SK-N-SH (cell line): ENCODE measurements around the gene VEGFA. TPM values are rescaled to one million over a fixed set of nuclear protein-coding genes. Genes with fewer than 3 reads are reported as not detected.

Experiments used
- CTCF ChIA-PET: fragments of 300-600, 350-600 bp; formaldehyde crosslinking; extraction: SDS; loops from one replicate; lab custom pipeline; 2021; lab: Yijun Ruan, JAX
- POLR2A ChIA-PET: fragments of 350-600 bp; sonication (Branson Sonifier 250); formaldehyde crosslinking; extraction: SDS; loops from one replicate; lab custom pipeline; 2020; ENCODE audit warnings: antibody characterized with exemption, inconsistent platforms; lab: Yijun Ruan, JAX
- DNase-seq: peaks from one replicate; pipeline ENCODE4 v3.0.0; 2012
- H2AFZ ChIP-seq: fragments of 200-600 bp; sonication (generic); 2 replicates; pipeline ENCODE4 v1.8.1; 2016; ENCODE audit warnings: antibody characterized with exemption, mild to moderate bottlenecking, low read depth
- H3F3A ChIP-seq: fragments of 200-600 bp; sonication (generic); replicated peaks from 2 replicates; pipeline ENCODE3; 2016; ENCODE audit warnings: antibody characterized with exemption, mild to moderate bottlenecking; ENCODE audit not compliant: insufficient read depth
- H3K27ac ChIP-seq, 2 experiments: fragments of 200-500 bp in 1 of 2; fragments of 200-600 bp in 1 of 2; sonication (Bioruptor generic) in 1 of 2; sonication (generic), shearing (Covaris generic) in 1 of 2; 2 replicates each; pipeline versions ENCODE4 v1.5.1 to v1.6.1; 2014 to 2016; ENCODE audit warnings: low read depth in 2 of 2, inconsistent platforms in 1 of 2, low read length in 1 of 2, mild to moderate bottlenecking in 1 of 2, mixed read lengths in 1 of 2
- H3K27me3 ChIP-seq: fragments of 200-600 bp; sonication (generic), shearing (Covaris generic); 2 replicates; pipeline ENCODE4 v1.6.1; 2016; ENCODE audit warnings: mixed run types; ENCODE audit not compliant: insufficient read depth
- H3K36me3 ChIP-seq, 2 experiments: fragments of 200-500 bp in 1 of 2; fragments of 200-600 bp in 1 of 2; sonication (Bioruptor generic) in 1 of 2; sonication (generic) in 1 of 2; replicated peaks in 1 of 2; 2 replicates each; pipeline versions ENCODE3 to v1.5.1; 2014 to 2016; ENCODE audit warnings: low read length in 1 of 2, mild to moderate bottlenecking in 1 of 2; ENCODE audit not compliant: insufficient read depth in 2 of 2, control insufficient read depth in 1 of 2
- H3K4me1 ChIP-seq, 2 experiments: fragments of 200-500 bp in 1 of 2; fragments of 200-600 bp in 1 of 2; sonication (Bioruptor generic) in 1 of 2; sonication (generic), shearing (Covaris generic) in 1 of 2; 2 replicates each; pipeline versions ENCODE4 v1.5.1 to v1.6.1; 2014 to 2016; ENCODE audit warnings: low read depth in 1 of 2, low read length in 1 of 2, mixed run types in 1 of 2; ENCODE audit not compliant: insufficient read depth in 2 of 2, control insufficient read depth in 1 of 2
- H3K4me2 ChIP-seq: fragments of 200-600 bp; sonication (generic), shearing (Covaris generic); 2 replicates; pipeline ENCODE4 v1.6.1; 2017; ENCODE audit warnings: mixed run types
- H3K4me3 ChIP-seq, 2 experiments: fragments of 200-500 bp in 1 of 2; fragments of 200-600 bp in 1 of 2; sonication (Bioruptor generic) in 1 of 2; sonication (generic), shearing (Covaris generic) in 1 of 2; 2 replicates each; pipeline versions ENCODE4 v1.5.1 to v1.8.1; 2014 to 2016; ENCODE audit warnings: low read depth in 2 of 2, inconsistent platforms in 1 of 2, low read length in 1 of 2, mild to moderate bottlenecking in 1 of 2, mixed read lengths in 1 of 2, moderate library complexity in 1 of 2
- H3K79me2 ChIP-seq: fragments of 200-600 bp; sonication (generic); 2 replicates; pipeline ENCODE4 v1.8.1; 2017; ENCODE audit warnings: mild to moderate bottlenecking; ENCODE audit not compliant: insufficient read depth
- H3K9ac ChIP-seq: fragments of 200-600 bp; sonication (generic); 2 replicates; pipeline ENCODE4 v1.6.1; 2017; ENCODE audit warnings: mixed run types
- H3K9me2 ChIP-seq: fragments of 200-600 bp; sonication (generic); 2 replicates; pipeline ENCODE4 v1.6.1; 2017; ENCODE audit warnings: mixed run types
- H3K9me3 ChIP-seq: fragments of 200-600 bp; sonication (generic); 2 replicates; pipeline ENCODE4 v1.6.1; 2017; ENCODE audit warnings: mixed run types, mild to moderate bottlenecking, moderate library complexity
- H4K20me1 ChIP-seq: fragments of 200-600 bp; sonication (generic); 2 replicates; pipeline ENCODE4 v1.6.1; 2017; ENCODE audit warnings: mild to moderate bottlenecking, mixed run types; ENCODE audit not compliant: insufficient read depth
- CTCF ChIP-seq: fragments of 200-600 bp; sonication (generic); IDR thresholded peaks from 2 replicates; pipeline ENCODE4 v1.6.1; 2017; ENCODE audit warnings: antibody characterized with exemption, mild to moderate bottlenecking, moderate library complexity
- ELF1 ChIP-seq: IDR thresholded peaks from 2 replicates; pipeline ENCODE4 v1.4.0; 2012
- FOSL2 ChIP-seq: IDR thresholded peaks from 2 replicates; pipeline ENCODE4 v1.4.0; 2012; ENCODE audit warnings: low read depth, mild to moderate bottlenecking, moderate library complexity, borderline replicate concordance
- GABPA ChIP-seq: IDR thresholded peaks from 2 replicates; pipeline ENCODE4 v1.4.0; 2012; ENCODE audit warnings: low read depth, mild to moderate bottlenecking
- JUND ChIP-seq: IDR thresholded peaks from 2 replicates; pipeline ENCODE4 v1.4.0; 2012
- MEF2A ChIP-seq: IDR thresholded peaks from 2 replicates; pipeline ENCODE4 v1.4.0; 2012; ENCODE audit warnings: low read depth, borderline replicate concordance
- MXI1 ChIP-seq: IDR thresholded peaks from 2 replicates; pipeline ENCODE4 v1.6.1; 2012; ENCODE audit warnings: mild to moderate bottlenecking, low read depth, low read length, improper control_type of control experiment
- NRF1 ChIP-seq: IDR thresholded peaks from 2 replicates; pipeline ENCODE4 v1.6.1; 2012; ENCODE audit warnings: low read depth, mild to moderate bottlenecking, low read length
- POLR2AphosphoS5 ChIP-seq: IDR thresholded peaks from 2 replicates; pipeline ENCODE4 v1.6.1; 2012; ENCODE audit warnings: low read depth, low read length
- REST ChIP-seq: IDR thresholded peaks from 2 replicates; pipeline ENCODE4 v1.6.1; 2012; ENCODE audit warnings: mild to moderate bottlenecking, low read depth, low read length, moderate library complexity
- RFX5 ChIP-seq: IDR thresholded peaks from 2 replicates; pipeline ENCODE4 v1.6.1; 2012; ENCODE audit warnings: mild to moderate bottlenecking, improper control_type of control experiment, low read length
- RXRA ChIP-seq: IDR thresholded peaks from 2 replicates; pipeline ENCODE4 v1.4.0; 2012; ENCODE audit warnings: low read depth, mild to moderate bottlenecking, borderline replicate concordance
- SIN3A ChIP-seq: IDR thresholded peaks from 2 replicates; pipeline ENCODE4 v1.6.1; 2012; ENCODE audit warnings: low read depth, mild to moderate bottlenecking, low read length, moderate library complexity, borderline replicate concordance
- SMC3 ChIP-seq: IDR thresholded peaks from 2 replicates; pipeline ENCODE4 v1.6.1; 2012; ENCODE audit warnings: low read depth, low read length, improper control_type of control experiment
- TEAD4 ChIP-seq: IDR thresholded peaks from 2 replicates; pipeline ENCODE4 v1.4.0; 2012; ENCODE audit warnings: mild to moderate bottlenecking, borderline replicate concordance; ENCODE audit not compliant: insufficient read depth
- USF2 ChIP-seq: fragments of 150-350 bp; IDR thresholded peaks from 2 replicates; pipeline ENCODE4 v1.6.1; 2017; ENCODE audit warnings: antibody characterized with exemption, low read length, low read depth, borderline replicate concordance
- YY1 ChIP-seq: IDR thresholded peaks from 2 replicates; pipeline ENCODE4 v1.4.0; 2012; ENCODE audit warnings: low read depth, mild to moderate bottlenecking
- WGBS: methylation state at CpG from one replicate; pipeline ENCODE4 v1.1.6; 2017; ENCODE audit warnings: low lambda C conversion rate; 5-methylcytosine and 5-hydroxymethylcytosine counted together
- polyA plus RNA-seq, 3 experiments: library from polyadenylated mRNA; depleted of rRNA; stranded (reverse); fragments of >200 nt; gene quantifications; 2 replicates each; pipeline ENCODE4 v1.2.3, GENCODE V29; 2012
- TF ChIP-seq, protein P1 (sequence below): IDR thresholded peaks from 2 replicates; pipeline ENCODE4; 2012

Gene VEGFA
- polyA plus RNA-seq, 1 of the 3 experiments (the other 2 are of a cell fraction) = 81.0 TPM

- no peak overlapping the region for H3K27ac ChIP-seq
- TF ChIP-seq JUND (no peak), TEAD4 (no peak), USF2 (no peak), REST (no peak), SMC3 (no peak), RXRA (no peak), RFX5 (no peak), YY1 (no peak), MEF2A (no peak), ELF1 (no peak), MXI1 (no peak), NRF1 (no peak), GABPA (no peak), CTCF (no peak), SIN3A (no peak), FOSL2 (no peak), POLR2AphosphoS5 (no peak)
- TF ChIP-seq, protein P1, sequence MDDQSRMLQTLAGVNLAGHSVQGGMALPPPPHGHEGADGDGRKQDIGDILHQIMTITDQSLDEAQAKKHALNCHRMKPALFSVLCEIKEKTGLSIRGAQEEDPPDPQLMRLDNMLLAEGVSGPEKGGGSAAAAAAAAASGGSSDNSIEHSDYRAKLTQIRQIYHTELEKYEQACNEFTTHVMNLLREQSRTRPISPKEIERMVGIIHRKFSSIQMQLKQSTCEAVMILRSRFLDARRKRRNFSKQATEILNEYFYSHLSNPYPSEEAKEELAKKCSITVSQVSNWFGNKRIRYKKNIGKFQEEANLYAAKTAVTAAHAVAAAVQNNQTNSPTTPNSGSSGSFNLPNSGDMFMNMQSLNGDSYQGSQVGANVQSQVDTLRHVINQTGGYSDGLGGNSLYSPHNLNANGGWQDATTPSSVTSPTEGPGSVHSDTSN = no peak
- TF ChIP-seq, all 33 proteins: peak for 0
- no peaks in the 10 kb centered on the region for H3K9me2 ChIP-seq
- no peak for DNase-seq
- no peak overlapping the region for H2AFZ ChIP-seq
- H3K4me3 ChIP-seq = no peak overlapping the region
- 79% methylated on average over 4 of the region's 4 CpGs for WGBS
- peaks cover 11% of the 10 kb centered on the region; the same call in 1 of the 2 replicates for H3K27me3 ChIP-seq
- H4K20me1 ChIP-seq = no peaks in the 10 kb centered on the region
- H3K79me2 ChIP-seq = no peaks in the 10 kb centered on the region
- H3K9ac ChIP-seq = no peak overlapping the region
- H3K36me3 ChIP-seq = no peaks in the 10 kb centered on the region
- H3F3A ChIP-seq = no peaks in the 10 kb centered on the region
- no peak overlapping the region for H3K4me2 ChIP-seq
- H3K4me1 ChIP-seq = peaks cover 0 to 12% of the 10 kb centered on the region in 2 experiments; a peak in 1 of 4 replicates
- POLR2A ChIA-PET = interaction anchor here (0.9 kb wide), 1 partner anchor 9 kb away, joined by 3 read pairs; no protein-coding TSS in a partner anchor
- CTCF ChIA-PET = interaction anchor here (1.0 to 5.4 kb wide), 7 partner anchors 10 to 300 kb away, joined by 3 to 30 read pairs (median 4); partner anchors contain the start of gene VEGFA
- H3K9me3 ChIP-seq = no peaks in the 10 kb centered on the region
Observed at GRCh38 chr6:43759907-43760206, 10.2 kb upstream of the VEGFA start.
